B cell (primary cell): ENCODE measurements around the gene SMCO2. TPM values are rescaled to one million over a fixed set of nuclear protein-coding genes. Genes with fewer than 3 reads are reported as not detected.

Source experiments
- ATAC-seq: fragments of 200-7000 bp; cut with Tn5 transposase; one replicate; pipeline ENCODE4 v1.10.0; 2021; ENCODE audit warnings: low read depth, mild to moderate bottlenecking, moderate number of reproducible peaks, moderate library complexity
- CTCF ChIA-PET: fragments of 350-600 bp; sonication (Branson Sonifier 250); formaldehyde crosslinking; loops from one replicate; lab custom pipeline; 2021; ENCODE audit warnings: antibody characterized with exemption, inconsistent platforms; lab: Charles Lee
- POLR2A ChIA-PET: fragments of 350-600 bp; sonication (Branson Sonifier 250); formaldehyde crosslinking; loops from one replicate; lab custom pipeline; 2021; ENCODE audit warnings: antibody characterized with exemption; lab: Charles Lee
- DNase-seq: peaks from one replicate; pipeline ENCODE4 v3.0.0; 2013
- H2AFZ ChIP-seq: 2 replicates; pipeline ENCODE4 v1.6.1; 2012; ENCODE audit warnings: mild to moderate bottlenecking, low read depth, low read length; ENCODE audit not compliant: insufficient read depth, poor library complexity, severe bottlenecking
- H3K27ac ChIP-seq, 2 donors: 1 replicate in 1 of 2; 2 replicates in 1 of 2; pipeline ENCODE4 v1.5.1; 2012 to 2013; ENCODE audit warnings: low read length in 2 of 2, mild to moderate bottlenecking in 2 of 2, moderate library complexity in 1 of 2
- H3K27me3 ChIP-seq, 4 experiments: fragments of 200-600 bp in 1 of 4; sonication (generic) in 1 of 4; replicated peaks in 1 of 4; 1 replicate in 2 of 4; 2 replicates in 2 of 4; pipeline versions ENCODE4 v1.6.1 to v1.7.0; 2013 to 2016; ENCODE audit warnings: low read length in 3 of 4, mild to moderate bottlenecking in 2 of 4, mixed read lengths in 1 of 4, moderate library complexity in 1 of 4; ENCODE audit not compliant: insufficient read depth in 4 of 4, control insufficient read depth in 3 of 4; ENCODE audit errors: control extremely low read depth in 1 of 4
- H3K36me3 ChIP-seq, 2 experiments: replicated peaks in 1 of 2; 1 replicate in 1 of 2; 2 replicates in 1 of 2; pipeline versions ENCODE4 v1.6.1 to v1.7.1; 2013; ENCODE audit warnings: low read length in 1 of 2; ENCODE audit not compliant: insufficient read depth in 2 of 2, control insufficient read depth in 1 of 2; ENCODE audit errors: control extremely low read depth in 1 of 2, extremely low read depth in 1 of 2
- H3K4me1 ChIP-seq, 2 donors: fragments of 200-600 bp in 1 of 2; sonication (generic) in 1 of 2; 1 replicate in 1 of 2; 2 replicates in 1 of 2; pipeline versions ENCODE4 v1.5.1 to v1.6.1; 2013 to 2017; ENCODE audit warnings: low read length in 2 of 2; ENCODE audit not compliant: control insufficient read depth in 2 of 2, insufficient read depth in 2 of 2
- H3K4me2 ChIP-seq: replicated peaks from 2 replicates; pipeline ENCODE3; 2012; ENCODE audit warnings: mild to moderate bottlenecking, low read depth, low read length; ENCODE audit not compliant: poor library complexity, severe bottlenecking
- H3K4me3 ChIP-seq, 5 experiments: fragments of 200-600 bp in 1 of 5; sonication (generic) in 1 of 5; 1 replicate in 3 of 5; 2 replicates in 2 of 5; pipeline versions ENCODE4 v1.5.1 to v1.7.0; 2011 to 2016; ENCODE audit warnings: low read length in 4 of 5, mild to moderate bottlenecking in 4 of 5, low read depth in 2 of 5, control low read depth in 1 of 5, moderate library complexity in 1 of 5; ENCODE audit not compliant: insufficient read depth in 1 of 5; ENCODE audit errors: control extremely low read depth in 1 of 5, extremely low read depth in 1 of 5
- H3K79me2 ChIP-seq: fragments of 200-600 bp; sonication (generic); one replicate; pipeline ENCODE4 v1.6.0; 2016; ENCODE audit warnings: low read length; ENCODE audit not compliant: control insufficient read depth, insufficient read depth
- H3K9ac ChIP-seq: fragments of 200-600 bp; sonication (generic); 2 replicates; pipeline ENCODE4 v1.6.1; 2017; ENCODE audit warnings: mild to moderate bottlenecking, low read length, moderate library complexity
- H3K9me3 ChIP-seq, 3 donors: one replicate each; pipeline versions ENCODE4 v1.6.1 to v1.7.1; 2013; ENCODE audit warnings: low read length in 2 of 3; ENCODE audit not compliant: control insufficient read depth in 2 of 3, insufficient read depth in 1 of 3; ENCODE audit errors: control extremely low read depth in 1 of 3
- H4K20me1 ChIP-seq: 2 replicates; pipeline ENCODE4 v1.6.0; 2012; ENCODE audit warnings: mild to moderate bottlenecking, low read length; ENCODE audit not compliant: insufficient read depth, control insufficient read depth, poor library complexity, severe bottlenecking
- H3K27ac Mint-ChIP-seq: one replicate; pipeline ENCODE4 v1.8.0; 2021; ENCODE audit warnings: mixed read lengths
- H3K27me3 Mint-ChIP-seq: one replicate; pipeline ENCODE4 v1.8.0; 2021; ENCODE audit warnings: mixed read lengths
- H3K4me1 Mint-ChIP-seq: one replicate; pipeline ENCODE4 v1.8.0; 2021; ENCODE audit warnings: mixed read lengths
- H3K4me3 Mint-ChIP-seq: one replicate; pipeline ENCODE4 v1.8.0; 2021; ENCODE audit warnings: mixed read lengths
- H3K9me3 Mint-ChIP-seq: one replicate; pipeline ENCODE4 v1.8.0; 2022; ENCODE audit warnings: mixed read lengths; ENCODE audit not compliant: insufficient read depth
- EZH2 ChIP-seq: IDR thresholded peaks from 2 replicates; pipeline ENCODE4 v1.6.1; 2012; ENCODE audit warnings: borderline replicate concordance, low read depth, mild to moderate bottlenecking, moderate library complexity, low read length; ENCODE audit not compliant: insufficient read depth, poor library complexity, severe bottlenecking
- WGBS: methylation state at CpG from one replicate; pipeline ENCODE4 v1.1.5; 2013; ENCODE audit warnings: missing lambda C conversion rate; ENCODE audit not compliant: insufficient coverage; 5-methylcytosine and 5-hydroxymethylcytosine counted together
- intact Hi-C: fragments of 100-400 bp; cut with micrococcal nuclease; formaldehyde crosslinking; loops from one replicate; pipeline ENCODE4 v1.10.0; 2022
- polyA plus RNA-seq: library from polyadenylated mRNA; depleted of rRNA; stranded (reverse); fragments of >200 nt; gene quantifications from 2 replicates; pipeline ENCODE4 v1.2.3, GENCODE V29; 2012
- total RNA-seq, 2 donors: library from RNA; stranded (reverse); fragments of 120-200 nt in 1 of 2; gene quantifications; 1 replicate in 1 of 2; 2 replicates in 1 of 2; pipeline versions ENCODE4 v1.2.3 to v1.2.4, GENCODE V29; 2013 to 2022
- TF ChIP-seq, protein P1 (sequence below): fragments of 200-600 bp; IDR thresholded peaks from one replicate; pipeline ENCODE4 v1.8.0; 2022; ENCODE audit warnings: antibody characterized with exemption, mild to moderate bottlenecking

The SMCO2 gene
- total and polyA plus RNA-seq, 2 donors (not counting 1 experiment from before 2014, with no cell fraction given), result 0.15 TPM; not detected in 1

DNA sequence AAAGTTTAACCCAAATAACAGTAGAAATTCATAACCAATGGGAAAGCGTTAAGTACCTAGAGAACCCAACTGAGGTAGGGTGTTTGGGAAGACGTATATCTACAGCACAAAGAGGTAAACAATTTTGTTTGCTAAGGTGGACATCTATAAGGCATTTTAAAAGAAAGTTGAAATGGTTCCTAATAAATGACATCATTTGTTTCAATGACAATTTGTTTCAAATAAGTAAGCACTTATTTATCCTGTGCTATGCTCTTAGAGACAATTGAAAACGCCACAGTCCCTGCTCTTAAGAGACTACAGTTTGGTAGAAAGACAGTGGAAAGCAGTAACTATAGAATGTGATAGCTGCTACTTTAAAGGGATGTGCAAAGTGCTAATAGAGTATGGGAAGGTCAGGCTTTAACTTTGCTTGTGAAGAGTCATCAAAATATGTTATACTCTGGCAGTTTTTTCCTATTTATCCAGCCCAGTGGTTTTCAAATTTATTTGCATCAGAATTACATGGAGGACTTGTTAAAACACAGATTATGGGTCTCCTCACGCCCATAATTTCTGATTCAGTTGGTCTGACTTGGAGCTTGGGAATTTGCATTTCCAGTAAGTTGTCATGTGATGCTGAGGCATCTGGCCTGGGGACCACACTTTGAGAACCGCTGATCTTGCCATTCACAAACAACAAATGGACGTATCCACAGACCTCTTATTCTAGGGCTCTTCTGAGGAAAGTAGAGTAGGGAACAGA, 19.6 kb upstream of the SMCO2 start:
- Histone ChIP-seq H3K36me3 (no peaks in the 10 kb centered on the region), H3K27ac (no peak overlapping the region), H2AFZ (no peak overlapping the region), H4K20me1 (no peaks in the 10 kb centered on the region), H3K9me3 (no peaks in the 10 kb centered on the region), H3K4me2 (no peak overlapping the region), H3K27me3 (no peaks in the 10 kb centered on the region), H3K4me1 (no peaks in the 10 kb centered on the region), H3K4me3 (no peak overlapping the region), H3K79me2 (no peaks in the 10 kb centered on the region), H3K9ac (no peak overlapping the region)
- TF ChIP-seq EZH2, result no peak
- TF ChIP-seq, protein P1, sequence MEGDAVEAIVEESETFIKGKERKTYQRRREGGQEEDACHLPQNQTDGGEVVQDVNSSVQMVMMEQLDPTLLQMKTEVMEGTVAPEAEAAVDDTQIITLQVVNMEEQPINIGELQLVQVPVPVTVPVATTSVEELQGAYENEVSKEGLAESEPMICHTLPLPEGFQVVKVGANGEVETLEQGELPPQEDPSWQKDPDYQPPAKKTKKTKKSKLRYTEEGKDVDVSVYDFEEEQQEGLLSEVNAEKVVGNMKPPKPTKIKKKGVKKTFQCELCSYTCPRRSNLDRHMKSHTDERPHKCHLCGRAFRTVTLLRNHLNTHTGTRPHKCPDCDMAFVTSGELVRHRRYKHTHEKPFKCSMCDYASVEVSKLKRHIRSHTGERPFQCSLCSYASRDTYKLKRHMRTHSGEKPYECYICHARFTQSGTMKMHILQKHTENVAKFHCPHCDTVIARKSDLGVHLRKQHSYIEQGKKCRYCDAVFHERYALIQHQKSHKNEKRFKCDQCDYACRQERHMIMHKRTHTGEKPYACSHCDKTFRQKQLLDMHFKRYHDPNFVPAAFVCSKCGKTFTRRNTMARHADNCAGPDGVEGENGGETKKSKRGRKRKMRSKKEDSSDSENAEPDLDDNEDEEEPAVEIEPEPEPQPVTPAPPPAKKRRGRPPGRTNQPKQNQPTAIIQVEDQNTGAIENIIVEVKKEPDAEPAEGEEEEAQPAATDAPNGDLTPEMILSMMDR, result no peak
- CTCF ChIA-PET, result interaction anchor here (1.1 to 1.5 kb wide), 4 partner anchors 8 to 278 kb away, joined by 3 to 6 read pairs (median 4); no protein-coding TSS in a partner anchor
- H3K4me1 Mint-ChIP-seq, result peaks cover 2% of the 10 kb centered on the region
- H3K4me3 Mint-ChIP-seq, result no peak overlapping the region
- no peak overlapping the region for H3K27ac Mint-ChIP-seq
- WGBS, result 100% methylated on average over 1 of the region's 6 CpGs
- DNase-seq, result no peak
- H3K9me3 Mint-ChIP-seq, result no peaks in the 10 kb centered on the region
- POLR2A ChIA-PET, result no interaction called here
- no peaks in the 10 kb centered on the region for H3K27me3 Mint-ChIP-seq
- ATAC-seq, result no peak
- intact Hi-C loops, result no loop called here

DNA sequence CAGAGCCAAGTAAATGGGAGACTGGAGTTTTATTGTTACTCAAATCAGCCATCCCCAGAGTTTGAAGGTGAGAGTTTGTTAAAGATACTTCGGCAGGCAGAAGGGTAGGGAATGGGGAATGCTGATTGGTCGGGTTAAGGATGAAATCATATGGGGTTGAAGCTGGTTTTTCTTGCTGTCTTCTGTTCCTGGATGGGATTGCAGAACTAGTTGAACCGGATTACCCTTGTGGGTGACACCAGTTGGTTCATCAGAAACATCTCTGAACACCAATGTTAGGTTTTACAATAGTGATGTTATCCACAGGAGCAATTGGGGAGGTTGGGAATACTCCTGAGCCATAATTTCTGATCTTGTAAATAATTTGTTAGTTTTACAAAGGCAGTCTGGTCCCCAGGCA, 18.7 kb upstream of the SMCO2 start:
- Histone ChIP-seq H3K36me3 (no peaks in the 10 kb centered on the region), H2AFZ (no peak overlapping the region), H3K9ac (no peak overlapping the region), H3K9me3 (no peaks in the 10 kb centered on the region), H3K4me1 (no peaks in the 10 kb centered on the region), H3K27me3 (no peaks in the 10 kb centered on the region), H4K20me1 (no peaks in the 10 kb centered on the region), H3K27ac (no peak overlapping the region), H3K79me2 (no peaks in the 10 kb centered on the region), H3K4me2 (no peak overlapping the region), H3K4me3 (no peak overlapping the region)
- Mint-ChIP-seq H3K4me3 (no peak overlapping the region), H3K27me3 (no peaks in the 10 kb centered on the region), H3K27ac (no peak overlapping the region), H3K9me3 (no peaks in the 10 kb centered on the region), H3K4me1 (peaks cover 2% of the 10 kb centered on the region)
- TF ChIP-seq, protein P1, result no peak
- no peak for TF ChIP-seq EZH2
- ChIA-PET CTCF (interaction anchor here (1.1 kb wide), 2 partner anchors 12 to 277 kb away, joined by 3 to 5 read pairs; no protein-coding TSS in a partner anchor), POLR2A (no interaction called here)
- DNase-seq (no peak), ATAC-seq (no peak)
- intact Hi-C loops, result no loop called here
- WGBS, result 86% methylated on average over 2 of the region's 3 CpGs
